Skeletal muscle cell (primary cell): ENCODE data around the gene HRAS.

ENCODE experiments used
- DNase-seq: peaks from one replicate; pipeline ENCODE4 v3.0.0-alpha.2; 2010; ENCODE audit warnings: low read depth
- H3K4me3 ChIP-seq: 2 replicates; pipeline ENCODE4 v1.5.1; 2011; ENCODE audit warnings: low read depth, mild to moderate bottlenecking, control low read depth, low read length, moderate library complexity

The HRAS gene

DNA sequence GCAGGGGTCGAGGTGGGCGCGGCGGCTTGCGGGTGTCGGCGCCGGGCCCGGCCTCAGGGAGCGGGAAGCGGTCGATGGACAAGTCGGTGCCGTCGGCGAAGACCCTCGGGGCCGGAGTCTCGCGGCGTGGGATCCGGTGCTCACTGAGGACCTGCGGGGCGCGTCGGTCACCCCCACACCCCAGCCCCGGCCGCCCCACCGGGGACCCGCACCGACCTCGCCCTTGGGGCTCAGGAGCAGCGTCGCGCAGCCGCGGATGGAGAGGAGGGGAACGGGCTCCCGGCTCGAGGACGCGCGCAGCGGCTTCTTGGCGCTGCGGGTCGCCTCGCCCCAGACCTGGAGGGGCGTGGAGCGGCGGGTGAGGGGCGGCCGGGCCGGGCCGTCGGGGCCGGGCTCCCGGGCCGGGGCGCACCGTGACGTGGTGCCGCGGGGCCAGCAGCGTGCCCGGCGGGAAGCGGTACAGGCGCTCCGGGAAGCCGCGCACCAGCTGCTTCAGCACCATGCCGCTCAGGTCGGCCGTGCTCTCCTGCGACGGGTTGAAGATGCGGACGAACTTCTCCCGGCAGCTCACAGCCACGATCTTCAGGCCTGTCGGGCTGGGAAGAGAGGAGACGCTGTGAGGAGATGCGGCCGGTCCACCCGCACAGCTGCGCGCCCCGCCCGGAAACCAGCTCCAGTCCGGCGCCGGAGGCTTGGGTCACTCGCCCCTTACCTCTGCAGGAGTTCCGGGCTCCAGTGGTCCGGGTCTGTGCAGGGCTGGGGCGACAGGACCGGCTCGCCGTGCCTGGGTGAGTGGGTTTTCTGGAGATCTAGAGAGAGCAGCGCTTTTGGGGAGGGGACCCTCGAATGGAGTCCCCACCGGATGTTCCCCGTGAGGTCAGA is 20.6 kb upstream of the HRAS start:
- DNase-seq: no peak
- H3K4me3 ChIP-seq: no peak overlapping the region

DNA sequence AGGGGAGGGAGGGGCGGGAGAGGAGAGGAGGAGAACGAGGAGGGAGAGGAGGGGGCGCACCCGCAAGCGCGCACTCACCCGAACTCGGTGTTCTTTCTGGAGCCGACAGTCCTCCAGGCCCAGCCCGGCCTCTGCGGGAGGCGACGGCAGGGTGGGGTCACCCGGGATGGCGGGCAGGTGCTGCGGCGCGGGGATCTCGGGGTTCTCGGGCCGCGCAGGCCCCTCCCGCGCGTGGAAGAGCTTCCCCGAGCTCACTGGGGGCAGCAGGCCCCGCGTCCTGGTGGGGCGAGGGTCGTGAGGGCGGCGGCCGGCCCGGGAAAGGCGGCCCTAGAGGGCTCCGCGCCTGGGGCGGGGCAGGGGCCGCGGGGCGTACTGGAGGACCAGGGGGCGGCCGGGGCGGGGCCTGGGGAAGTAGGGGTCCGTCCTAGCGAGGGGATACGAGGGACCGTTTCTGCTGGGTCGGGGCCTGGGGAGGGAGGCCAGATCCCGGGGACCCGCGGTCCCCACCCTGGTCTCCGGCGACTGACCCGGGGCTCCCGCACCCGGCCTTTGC is 19.9 kb upstream of the HRAS start:
- H3K4me3 ChIP-seq: peak overlapping the region; percentile 9
- no peak for DNase-seq

DNA sequence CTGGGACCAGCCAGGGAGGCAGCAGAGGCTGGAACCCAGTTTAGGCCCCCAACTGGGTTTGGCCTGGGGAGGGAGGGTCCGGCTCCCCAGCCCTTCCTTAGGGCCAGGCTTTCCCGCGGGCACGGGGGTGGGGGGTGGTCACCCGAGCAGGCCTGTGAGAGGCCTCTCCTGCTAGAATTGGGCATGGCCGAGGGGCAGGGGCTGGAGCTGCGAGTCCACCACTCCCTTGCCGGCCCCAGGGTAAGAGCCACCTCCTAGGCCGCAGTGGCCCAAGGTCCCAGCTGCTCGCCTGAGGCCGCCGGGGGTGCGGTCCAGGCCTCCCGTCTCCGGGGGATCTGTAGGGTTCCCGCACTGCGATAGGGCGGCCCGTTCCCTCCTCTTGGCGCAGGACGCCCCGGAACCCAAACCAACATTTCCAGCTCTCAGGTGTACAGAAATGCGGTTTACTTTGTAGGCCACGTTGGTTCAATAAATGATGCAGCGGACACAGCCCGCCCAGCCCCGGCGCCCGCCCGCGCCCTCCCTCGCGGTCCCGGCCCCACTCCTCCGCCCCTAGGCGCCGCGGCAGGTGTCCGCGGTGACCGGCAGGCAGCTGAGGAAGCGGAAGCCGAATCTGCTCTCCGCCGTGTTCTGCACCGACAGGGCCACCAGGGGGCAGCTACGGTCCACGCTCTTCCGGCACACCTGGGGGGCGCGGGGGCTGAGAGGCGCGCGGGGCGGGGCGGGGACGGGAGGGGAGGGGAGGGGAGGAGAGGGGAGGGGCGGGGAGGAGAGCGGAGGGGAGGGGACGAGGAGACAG is 19.3 kb upstream of the HRAS start:
- no peak for DNase-seq
- H3K4me3 ChIP-seq: no peak overlapping the region

DNA sequence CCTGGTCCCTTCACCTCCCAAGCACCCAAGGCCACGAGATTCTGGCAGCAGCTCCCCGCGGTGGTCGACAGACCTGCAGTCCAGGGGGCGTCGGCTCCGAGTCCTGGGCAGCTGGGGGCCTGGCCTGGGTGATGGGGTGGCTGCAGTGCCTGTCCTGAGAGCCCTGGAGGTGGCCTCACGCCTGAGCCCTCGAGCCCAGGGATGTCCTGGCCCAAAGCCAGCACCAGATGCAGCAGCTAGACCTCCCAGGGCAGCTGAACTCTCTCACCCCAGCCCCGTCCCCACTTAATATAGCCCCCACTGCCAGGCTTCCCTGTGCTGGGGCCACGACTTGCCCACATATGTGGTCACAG is 18.6 kb upstream of the HRAS start:
- DNase-seq: no peak
- no peak overlapping the region for H3K4me3 ChIP-seq

DNA sequence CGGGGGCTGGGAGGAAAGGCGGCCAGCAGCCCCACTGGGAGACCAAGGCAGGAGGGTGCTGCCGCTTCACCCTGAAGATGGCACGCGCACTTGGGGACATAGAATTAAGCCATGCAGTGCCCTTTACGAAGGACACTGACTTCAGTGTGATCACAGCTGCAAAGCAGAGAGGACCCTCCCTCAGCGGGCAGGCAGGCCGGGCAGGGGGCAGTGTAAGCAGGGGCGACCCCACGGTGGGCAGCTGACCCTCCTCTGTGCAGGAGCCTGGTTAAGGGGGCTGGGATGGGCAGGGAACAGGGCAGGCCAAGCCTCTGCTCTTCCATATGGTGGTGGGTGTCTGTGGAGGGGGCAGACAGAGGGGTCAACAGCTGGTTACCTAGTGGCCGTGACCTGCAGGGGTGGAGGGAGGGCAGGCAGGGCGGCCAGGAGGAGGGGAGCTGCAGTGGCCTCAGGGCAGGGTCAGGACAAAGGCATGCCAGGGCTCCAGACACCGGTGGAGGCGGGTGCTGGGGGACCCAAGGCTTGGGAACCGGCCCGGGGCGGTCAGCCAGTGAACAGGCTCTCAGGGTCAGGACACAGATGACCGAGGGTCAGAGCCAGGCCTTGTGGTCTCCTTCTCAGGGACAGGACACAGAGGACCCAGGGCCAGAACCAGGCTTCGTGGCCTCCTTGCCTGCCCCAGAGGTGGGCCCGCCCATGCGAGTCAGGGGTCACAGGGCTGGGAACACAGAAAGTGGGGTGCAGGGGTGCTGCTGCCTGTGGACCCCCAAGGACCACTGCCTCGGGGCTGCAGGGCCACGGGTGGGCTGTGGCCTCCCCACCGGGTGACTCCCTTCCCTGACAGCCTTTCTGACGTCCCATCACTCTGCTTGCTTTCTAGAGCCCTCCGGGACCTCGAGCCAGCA is 18.0 kb upstream of the HRAS start:
- H3K4me3 ChIP-seq: no peak overlapping the region
- DNase-seq: no peak

DNA sequence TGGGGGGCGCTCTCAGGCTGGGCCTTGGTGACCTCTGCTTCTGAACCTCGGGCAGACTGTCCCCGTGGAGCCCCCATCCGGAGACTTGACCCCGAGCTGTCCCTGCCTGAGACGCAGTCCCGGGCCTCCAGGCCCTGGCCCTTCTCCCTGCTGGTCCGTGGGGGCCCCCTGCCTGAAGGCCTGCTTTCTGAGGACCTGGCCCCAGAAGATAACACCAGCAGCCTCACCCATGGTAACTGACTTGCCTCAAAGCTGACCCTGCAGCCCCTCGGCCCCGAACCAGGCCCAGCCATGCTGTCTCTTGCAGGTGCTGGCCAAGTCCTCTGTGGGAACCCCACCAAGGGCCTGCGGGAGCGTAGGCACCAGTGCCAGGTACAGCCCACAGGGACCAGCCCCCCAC is 16.2 kb upstream of the HRAS start:
- DNase-seq: no peak
- H3K4me3 ChIP-seq: no peak overlapping the region

DNA sequence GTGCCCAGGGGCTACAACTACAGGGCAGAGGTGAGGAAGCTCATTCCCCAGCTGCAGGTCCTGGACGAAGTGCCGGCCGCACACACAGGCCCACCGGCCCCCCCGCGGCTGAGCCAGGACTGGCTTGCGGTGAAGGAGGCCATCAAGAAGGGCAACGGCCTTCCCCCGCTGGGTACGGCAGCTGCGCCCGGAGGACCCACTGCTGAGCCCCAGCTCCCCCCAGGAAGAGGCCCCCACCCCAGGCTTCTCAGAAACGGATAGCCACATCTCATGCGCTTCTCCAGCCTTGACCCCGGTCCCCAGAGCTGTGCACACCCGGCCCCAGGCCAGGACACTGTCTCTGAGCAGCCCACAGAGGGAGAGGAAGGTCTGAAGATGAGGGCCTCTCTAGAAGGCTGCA is 15.8 kb upstream of the HRAS start:
- no peak overlapping the region for H3K4me3 ChIP-seq
- DNase-seq: no peak

DNA sequence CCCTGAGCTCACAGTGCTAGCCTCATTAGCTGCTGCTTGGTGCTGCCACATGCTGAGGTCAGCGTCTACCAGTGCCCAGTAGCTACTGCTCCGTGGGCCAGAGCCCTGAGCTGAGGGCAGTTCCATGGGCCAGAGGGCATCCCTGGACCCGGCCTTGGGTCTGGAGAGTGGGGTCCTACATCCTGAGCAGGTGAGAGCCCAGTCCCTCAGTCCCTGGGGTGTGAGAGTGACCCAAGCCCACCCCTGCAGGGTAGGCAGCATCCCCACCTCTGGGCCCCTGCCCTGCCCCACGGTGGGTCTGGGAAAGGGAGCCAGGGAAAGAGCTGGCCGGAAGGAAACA is 15.3 kb upstream of the HRAS start:
- DNase-seq: no peak
- H3K4me3 ChIP-seq: no peak overlapping the region

DNA sequence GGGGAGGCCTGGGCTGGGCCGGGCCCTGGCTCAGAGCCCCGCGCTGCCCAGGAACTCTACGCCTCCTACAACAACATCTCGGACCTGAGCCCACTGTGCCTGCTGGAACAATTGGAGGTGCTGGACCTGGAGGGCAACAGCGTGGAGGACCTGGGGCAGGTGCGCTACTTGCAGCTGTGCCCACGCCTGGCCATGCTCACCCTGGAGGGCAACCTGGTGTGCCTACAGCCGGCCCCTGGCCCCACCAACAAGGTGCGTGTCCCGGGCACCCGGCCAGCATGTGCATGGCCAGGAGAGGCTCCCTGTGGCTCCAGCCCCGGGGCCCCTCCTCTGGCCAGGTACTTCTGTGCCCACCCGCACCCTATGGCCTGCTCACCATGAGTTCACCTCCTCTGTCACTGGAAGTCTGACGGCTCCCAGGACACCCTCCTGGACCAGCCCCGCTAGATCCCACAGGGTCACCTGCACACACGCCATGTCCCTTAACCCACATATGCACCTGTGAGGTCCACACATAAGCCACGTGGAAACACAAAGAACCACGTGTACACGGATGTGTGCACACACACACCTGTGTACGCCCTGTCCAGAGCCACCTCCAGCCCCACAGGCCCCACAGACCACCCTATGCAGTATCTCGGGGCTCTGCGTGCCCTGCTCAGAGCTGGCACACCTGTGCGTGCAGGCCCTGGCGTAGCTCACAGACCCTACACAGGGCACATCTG is 14.8 kb upstream of the HRAS start:
- H3K4me3 ChIP-seq: no peak overlapping the region
- no peak for DNase-seq

DNA sequence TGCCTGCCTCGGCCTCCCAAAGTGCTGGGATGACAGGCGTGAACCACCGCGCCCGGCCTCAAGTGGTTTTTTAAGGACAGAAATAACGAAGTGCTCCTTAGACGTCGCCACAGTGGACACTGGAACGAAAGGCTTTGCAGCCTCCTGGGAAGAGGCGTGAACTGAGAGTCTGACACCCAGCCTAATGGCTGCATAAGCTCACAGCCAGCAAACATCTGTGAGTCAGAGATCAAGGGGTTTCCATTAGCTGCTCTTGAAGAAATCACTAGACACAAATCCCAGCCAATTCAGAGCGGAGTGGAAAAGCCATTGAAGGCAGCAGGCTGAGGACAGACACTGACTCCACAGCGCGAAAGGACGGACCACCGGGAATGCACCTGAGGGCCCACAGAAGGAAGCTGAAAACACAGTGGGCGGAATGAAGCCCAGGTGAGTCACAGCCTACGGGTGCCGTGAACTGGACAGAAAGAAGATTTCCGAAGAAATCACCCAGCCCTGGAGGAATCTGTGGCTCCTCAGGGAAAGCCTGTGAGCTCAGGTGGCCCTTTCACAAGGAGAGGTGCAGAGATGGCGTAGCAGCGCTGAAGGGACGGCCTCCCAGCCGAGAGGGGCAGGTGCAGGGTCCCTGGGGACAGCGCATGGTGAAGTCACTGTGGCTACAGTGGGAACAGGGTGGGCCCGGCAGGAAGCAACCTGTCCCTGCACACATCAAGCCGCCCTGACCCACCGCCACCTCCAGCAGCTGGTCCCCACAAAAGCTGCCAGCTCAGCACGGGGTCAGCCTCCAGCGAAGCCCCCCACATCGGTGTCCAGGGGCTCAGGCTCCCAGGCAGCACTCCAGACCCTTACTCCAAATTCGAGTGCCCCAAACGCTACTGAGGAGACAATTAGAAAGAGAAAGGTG is 13.6 kb upstream of the HRAS start:
- H3K4me3 ChIP-seq: no peak overlapping the region
- no peak for DNase-seq

DNA sequence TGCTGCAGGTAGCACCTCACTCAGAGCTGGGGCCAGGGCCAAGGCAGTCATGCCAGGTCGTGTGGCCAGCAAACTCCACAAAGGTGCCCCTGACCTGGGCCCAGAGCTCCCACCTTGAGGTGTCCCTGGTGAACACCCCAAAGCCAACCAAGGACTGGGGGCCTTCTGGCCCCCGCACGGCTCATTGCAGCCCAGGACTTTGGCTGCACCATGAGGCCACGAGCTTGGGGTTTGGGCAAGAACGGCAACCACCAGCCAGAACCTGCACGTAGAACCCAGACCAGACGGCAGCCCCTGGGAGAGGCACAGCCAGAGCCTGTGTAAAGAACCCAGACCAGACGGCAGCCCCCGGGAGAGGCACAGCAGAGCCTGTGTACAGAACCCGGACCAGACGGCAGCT is 9.8 kb upstream of the HRAS start:
- DNase-seq: no peak
- no peak overlapping the region for H3K4me3 ChIP-seq

DNA sequence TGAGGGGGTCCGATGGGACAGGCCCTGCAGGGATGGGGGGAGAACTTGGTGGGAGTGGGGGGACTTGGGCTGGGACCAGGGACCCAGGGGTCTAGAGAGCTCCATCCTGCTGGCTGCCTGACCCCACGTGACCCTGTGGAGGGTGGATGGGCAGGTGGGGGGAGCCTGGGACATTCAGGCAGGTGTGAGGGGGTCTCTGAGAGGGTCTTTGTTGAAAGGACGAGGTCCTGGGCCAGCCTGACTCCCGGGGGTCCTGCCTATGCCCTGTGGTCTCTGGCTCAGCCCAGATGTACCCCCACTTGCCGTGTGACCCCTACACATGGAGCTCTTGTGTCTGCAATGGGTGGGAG is 9.4 kb upstream of the HRAS start:
- no peak overlapping the region for H3K4me3 ChIP-seq
- no peak for DNase-seq

DNA sequence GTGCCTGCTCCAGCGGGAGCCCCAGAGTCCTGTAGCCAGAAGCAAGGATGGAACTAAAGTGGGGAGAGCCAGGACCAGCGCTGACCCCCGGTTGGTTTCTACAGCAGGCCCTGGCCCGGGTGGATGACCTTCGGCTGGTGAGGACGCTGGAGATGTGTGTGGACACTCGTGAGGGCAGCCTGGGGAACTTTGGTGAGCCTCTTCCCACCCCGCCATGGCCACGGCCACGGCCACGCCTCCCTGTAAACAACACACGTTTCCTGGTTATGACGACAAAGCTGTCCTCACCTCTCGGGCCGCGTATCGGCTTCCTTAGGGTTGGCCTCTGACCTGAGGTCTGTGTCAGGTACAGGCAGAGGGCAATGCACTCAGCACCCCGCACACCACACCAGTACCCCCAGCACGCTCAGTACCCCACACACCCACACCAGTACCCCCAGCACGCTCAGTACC is 6.1 kb upstream of the HRAS start:
- no peak overlapping the region for H3K4me3 ChIP-seq
- no peak for DNase-seq

DNA sequence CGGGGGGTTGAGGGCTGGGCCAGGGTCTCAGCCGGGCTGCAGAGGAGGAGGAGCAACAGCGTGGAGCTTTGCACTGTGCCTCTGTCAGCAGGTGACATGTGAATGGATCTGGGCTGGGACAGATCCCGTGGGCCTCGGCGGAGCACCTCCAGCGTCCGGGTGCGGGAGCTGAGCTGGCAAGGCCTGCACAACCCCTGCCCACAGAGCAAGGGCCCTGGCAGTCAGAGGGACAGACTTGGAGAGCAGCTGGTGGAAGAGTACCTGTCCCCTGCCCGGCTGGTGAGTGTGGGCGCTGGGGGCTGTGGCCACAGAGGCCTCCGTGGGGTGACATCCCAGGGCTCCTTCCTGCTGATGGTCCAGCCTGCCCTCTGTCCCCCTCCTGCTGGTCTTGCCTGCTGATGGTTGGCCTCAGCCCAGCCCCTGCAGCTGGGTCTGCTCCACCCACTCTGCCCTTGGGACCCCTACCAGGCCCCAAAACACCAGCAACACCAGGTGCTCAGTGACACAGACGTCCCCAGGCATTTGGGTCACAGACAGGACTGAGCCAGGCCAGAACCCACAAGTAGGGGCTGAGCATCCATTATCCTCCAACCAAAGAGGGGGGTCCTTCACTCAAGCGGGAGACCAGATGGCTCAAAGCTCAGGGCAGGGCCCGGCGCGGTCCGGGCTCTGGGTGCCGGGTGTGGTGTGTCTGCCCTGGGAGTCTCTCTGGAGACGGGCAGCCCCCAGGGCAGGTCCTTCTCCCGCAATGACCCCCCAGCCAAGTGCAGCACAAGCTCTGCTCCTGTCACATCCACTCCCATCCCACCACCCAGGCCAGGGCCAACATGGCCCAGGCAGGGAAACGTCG is 5.4 kb upstream of the HRAS start:
- no peak overlapping the region for H3K4me3 ChIP-seq
- DNase-seq: no peak

DNA sequence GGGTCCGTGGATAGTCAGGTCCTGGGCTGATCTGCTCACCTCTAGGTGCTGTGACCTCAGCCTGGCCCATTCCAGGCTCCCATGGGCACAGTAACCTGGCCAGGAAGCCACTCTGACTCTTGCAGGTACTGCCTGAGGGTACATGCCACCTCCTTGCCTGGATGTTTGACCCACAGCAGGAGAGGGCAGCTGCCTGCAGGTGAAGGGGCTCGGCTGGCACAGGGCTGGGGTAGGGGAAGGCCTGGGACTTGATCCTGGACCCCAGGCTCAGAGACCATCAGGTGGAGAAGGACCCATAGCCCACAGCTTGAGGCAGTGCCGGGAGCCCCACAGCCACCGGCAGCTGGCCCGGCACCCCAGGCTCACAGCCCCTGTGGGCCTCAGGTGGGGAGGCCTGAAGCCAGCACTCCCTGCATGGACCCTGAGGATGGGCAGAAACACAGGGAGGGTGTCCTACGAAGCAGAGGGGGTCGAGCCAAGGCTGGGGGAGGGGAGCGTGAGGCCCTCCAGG is 4.7 kb upstream of the HRAS start:
- DNase-seq: no peak
- no peak overlapping the region for H3K4me3 ChIP-seq

DNA sequence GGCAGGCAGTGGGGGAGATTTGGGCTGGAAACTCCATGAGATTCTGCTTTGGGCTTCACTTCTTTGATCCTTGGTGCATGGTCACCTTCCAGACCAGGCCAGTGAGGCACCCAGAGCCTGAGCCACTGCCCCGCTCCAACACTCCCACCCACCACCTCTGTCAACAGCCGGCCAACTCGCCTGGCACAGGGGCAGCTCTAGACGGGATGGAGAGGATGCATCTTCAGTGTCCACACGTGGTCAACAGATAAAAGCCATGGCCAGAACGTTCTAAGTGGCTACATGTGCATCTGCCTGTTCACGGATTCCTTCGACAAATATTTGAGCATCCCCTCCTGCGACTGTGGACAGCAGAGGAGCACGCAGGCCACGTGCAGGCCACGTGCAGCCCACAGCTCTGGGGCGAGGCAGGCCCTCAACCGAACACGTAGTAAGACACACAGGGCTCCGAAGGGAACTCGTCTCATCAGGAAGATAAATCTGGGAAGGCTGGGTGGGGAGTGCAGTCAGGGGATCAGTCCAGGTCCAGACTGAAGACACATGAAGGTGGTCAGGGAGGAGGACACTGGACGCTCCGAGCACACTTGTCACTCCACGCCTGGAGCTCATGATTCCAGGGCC is 3.2 kb upstream of the HRAS start:
- H3K4me3 ChIP-seq: no peak overlapping the region

More for the DNA sequence above, 3.2 kb upstream of the HRAS start:
- no peak for DNase-seq
